AG09319 (cell line): ENCODE measurements around the gene KASH5.

Source experiments
- DNase-seq: peaks from one replicate; pipeline ENCODE4 v3.0.0-alpha.2; 2010; ENCODE audit warnings: low read depth; ENCODE audit errors: extremely low read depth
- CTCF ChIP-seq: IDR thresholded peaks from 2 replicates; pipeline ENCODE4 v1.5.1; 2011; ENCODE audit warnings: low read depth, mild to moderate bottlenecking, inconsistent platforms, low read length, moderate library complexity

Gene KASH5

GRCh38 chr19:49448432-49448786 lies 60.4 kb downstream of the KASH5 start:
- no peak for DNase-seq
- no peak for TF ChIP-seq CTCF

- no peak for TF ChIP-seq CTCF
- no peak for DNase-seq
Observed at GRCh38 chr19:49450405-49450804, 62.4 kb downstream of the KASH5 start.

- peak; percentile 97 for DNase-seq
- TF ChIP-seq CTCF = peak; percentile 18
Observed at GRCh38 chr19:49451430-49452181, 63.6 kb downstream of the KASH5 start, which contains the start of gene PIH1D1. Gene PIH1D1 (minus strand): TSS chr19:49451814. CDS start chr19:49451574, 240 bp downstream.

GRCh38 chr19:49453013-49453756 lies 65.1 kb downstream of the KASH5 start, which contains the start of gene ALDH16A1:
Gene ALDH16A1 (plus strand): TSS chr19:49453225. CDS start chr19:49453332, 107 bp downstream.
- TF ChIP-seq CTCF = no peak
- DNase-seq = peak; percentile 94

GRCh38 chr19:49453757-49454240 lies 65.8 kb downstream of the KASH5 start:
- TF ChIP-seq CTCF = no peak
- DNase-seq = no peak

GRCh38 chr19:49455773-49456172 lies 67.7 kb downstream of the KASH5 start:
- peak; percentile 56 for DNase-seq
- no peak for TF ChIP-seq CTCF

GRCh38 chr19:49456326-49456725 lies 68.3 kb downstream of the KASH5 start:
- no peak for TF ChIP-seq CTCF
- DNase-seq = peak; percentile 43
